ENCODE measurements around the gene ACOX3.
"Not testable (repeated sequence)": the region's sequence is repeated elsewhere in the genome, so short reads cannot be mapped to it uniquely, and the experiment has no call there.

Gene ACOX3

DNA sequence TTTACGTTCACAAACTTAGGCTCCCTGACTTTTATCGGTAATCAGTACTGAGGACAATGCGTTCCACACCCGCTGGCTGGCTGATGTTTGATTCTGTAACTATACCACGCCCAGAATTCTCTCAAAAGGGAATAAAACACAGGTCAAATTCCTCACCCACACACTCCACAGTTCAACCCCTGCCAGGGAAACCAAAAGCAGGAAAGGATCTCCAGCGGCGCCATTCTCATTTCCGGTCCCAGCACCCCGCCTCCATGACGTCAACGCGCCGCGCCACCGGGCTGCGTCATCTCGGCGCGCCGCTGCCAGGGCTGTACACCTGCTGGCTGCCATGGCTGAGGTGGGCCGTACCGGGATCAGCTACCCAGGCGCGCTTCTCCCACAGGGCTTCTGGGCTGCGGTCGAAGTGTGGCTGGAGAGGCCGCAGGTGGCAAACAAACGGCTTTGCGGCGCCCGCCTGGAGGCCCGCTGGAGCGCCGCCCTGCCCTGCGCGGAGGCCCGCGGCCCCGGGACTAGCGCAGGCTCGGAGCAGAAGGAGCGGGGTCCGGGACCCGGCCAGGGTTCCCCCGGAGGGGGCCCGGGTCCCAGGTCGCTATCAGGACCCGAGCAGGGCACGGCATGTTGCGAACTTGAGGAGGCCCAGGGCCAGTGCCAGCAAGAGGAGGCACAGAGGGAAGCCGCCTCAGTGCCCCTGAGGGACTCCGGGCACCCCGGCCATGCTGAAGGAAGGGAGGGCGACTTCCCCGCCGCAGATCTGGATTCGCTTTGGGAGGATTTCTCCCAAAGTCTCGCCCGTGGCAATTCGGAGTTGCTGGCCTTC, at the start of gene ACOX3, which contains the start of gene TRMT44:
Gene ACOX3, minus strand, starts transcription at position 232 of the 820 bp plus-strand sequence. CDS start 24,202 bp downstream, outside the sequence.
Gene TRMT44, plus strand, starts transcription at position 286 of the 820 bp plus-strand sequence. Its CDS starts 46 bp downstream, at position 332.
- Mint-ChIP-seq H3K9me3 (no peaks in the 10 kb centered on the region), H3K4me1 (peaks cover 87% of the 10 kb centered on the region), H3K27me3 (no peaks in the 10 kb centered on the region), H3K4me3 (peak within 1 kb of the TSS; percentile 91 to 99), H3K27ac (peak within 1 kb of the TSS; percentile 99 to 100)
- ATAC-seq = peak; percentile 96
- peak; percentile 95 to 97 for DNase-seq

DNA sequence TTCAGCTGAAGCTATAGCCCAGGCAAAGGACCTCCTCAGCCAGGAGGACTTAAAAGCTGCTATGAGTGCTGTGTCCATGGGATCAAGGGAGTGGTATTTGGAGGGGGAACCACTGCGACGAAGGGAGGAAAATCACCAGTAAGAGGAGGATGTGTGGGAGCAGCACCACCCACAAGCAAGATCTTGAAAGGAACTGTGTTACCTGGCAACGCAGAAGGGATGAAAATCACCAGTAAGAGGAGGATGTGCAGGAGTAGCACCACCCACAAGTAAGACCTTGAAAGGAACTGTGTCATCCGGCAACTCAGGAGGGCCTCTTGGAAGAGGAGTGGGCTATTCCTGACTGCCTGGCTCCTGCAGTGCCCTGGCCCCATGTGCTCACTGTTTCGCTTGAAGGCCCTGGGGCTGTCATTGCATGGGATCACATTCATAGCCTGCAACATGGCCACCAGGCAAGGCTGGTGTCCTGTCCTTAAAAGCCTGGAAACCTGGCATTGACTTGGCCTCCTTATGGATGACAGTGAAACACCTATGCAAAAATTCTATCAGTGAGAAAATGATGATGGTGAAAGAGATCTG, 48.4 kb upstream of the ACOX3 start:
- no peak overlapping the region for H3K4me3 Mint-ChIP-seq
- H3K9me3 Mint-ChIP-seq = no peaks in the 10 kb centered on the region
- H3K27ac Mint-ChIP-seq = peak overlapping the region in 1 of 2 donors; percentile 61
- no peak for ATAC-seq
- H3K4me1 Mint-ChIP-seq = no peaks in the 10 kb centered on the region
- no peaks in the 10 kb centered on the region for H3K27me3 Mint-ChIP-seq
- no peak for DNase-seq

DNA sequence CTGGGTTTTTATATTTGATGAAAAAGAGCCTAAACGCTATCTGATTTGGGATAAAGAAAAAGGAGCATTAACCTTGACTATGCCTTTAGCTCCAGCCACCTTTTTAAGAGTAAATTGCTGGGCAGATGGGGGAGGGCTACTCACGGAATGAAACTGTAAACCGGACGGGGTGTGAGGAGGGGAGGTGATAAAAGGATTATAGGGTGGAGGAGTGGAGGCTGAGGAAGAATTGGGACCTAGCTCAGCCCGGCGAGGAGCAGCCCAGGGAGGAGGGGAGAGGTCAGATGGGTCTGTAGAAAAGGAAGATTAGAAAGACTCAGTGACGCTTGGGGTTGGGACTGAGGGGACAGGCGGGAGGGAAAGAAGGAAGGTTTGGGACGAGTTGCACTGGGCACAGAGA, 46.1 kb upstream of the ACOX3 start:
- not testable (repeated sequence) for H3K27ac Mint-ChIP-seq, H3K4me3 Mint-ChIP-seq

DNA sequence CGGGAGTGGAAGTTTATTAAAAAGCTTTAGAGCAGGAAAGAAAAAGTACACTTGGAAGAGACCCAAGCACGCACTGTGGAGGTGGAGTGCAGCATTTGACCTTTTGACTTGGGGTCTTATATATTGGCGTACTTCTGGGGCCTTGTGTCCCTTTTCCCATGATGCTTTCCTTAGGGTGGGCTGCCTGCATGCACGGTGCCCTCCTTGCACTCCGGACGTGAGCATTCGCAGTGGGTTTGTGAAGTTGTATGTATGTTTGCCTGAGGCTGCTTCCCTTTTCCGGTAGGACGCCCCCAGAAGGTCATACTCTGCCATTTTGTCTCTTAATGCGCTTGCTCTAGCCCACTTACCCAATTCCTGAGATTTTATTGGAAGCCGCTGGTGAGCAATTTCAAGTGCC, 39.7 kb upstream of the ACOX3 start:
- ATAC-seq (no peak), DNase-seq (no peak)
- Mint-ChIP-seq H3K27ac (no peak overlapping the region), H3K9me3 (no peaks in the 10 kb centered on the region), H3K4me1 (peaks cover 13% of the 10 kb centered on the region), H3K4me3 (no peak overlapping the region), H3K27me3 (no peaks in the 10 kb centered on the region)

More for the DNA sequence above, 46.1 kb upstream of the ACOX3 start:
- not testable (repeated sequence) for ATAC-seq, H3K4me1 Mint-ChIP-seq, H3K9me3 Mint-ChIP-seq, H3K27me3 Mint-ChIP-seq, DNase-seq

GRCh38 chr4:8478801-8479744, 38.5 kb upstream of the ACOX3 start:
- DNase-seq = no peak
- no peaks in the 10 kb centered on the region for H3K27me3 Mint-ChIP-seq
- H3K27ac Mint-ChIP-seq = peak overlapping the region; percentile 79 to 97
- H3K4me1 Mint-ChIP-seq = peaks cover 13% of the 10 kb centered on the region
- no peaks in the 10 kb centered on the region for H3K9me3 Mint-ChIP-seq
- no peak overlapping the region for H3K4me3 Mint-ChIP-seq
- ATAC-seq = no peak

- no peak for DNase-seq
- no peaks in the 10 kb centered on the region for H3K27me3 Mint-ChIP-seq
- H3K27ac Mint-ChIP-seq = peak overlapping the region in 1 of 2 donors; percentile 80
- no peaks in the 10 kb centered on the region for H3K9me3 Mint-ChIP-seq
- H3K4me3 Mint-ChIP-seq = no peak overlapping the region
- ATAC-seq = peak; percentile 26
- H3K4me1 Mint-ChIP-seq = peaks cover 13% of the 10 kb centered on the region
Observed at GRCh38 chr4:8478371-8478770, 37.8 kb upstream of the ACOX3 start.

GRCh38 chr4:8477676-8478075, 37.2 kb upstream of the ACOX3 start:
- ATAC-seq = no peak
- no peak overlapping the region for H3K4me3 Mint-ChIP-seq
- no peaks in the 10 kb centered on the region for H3K27me3 Mint-ChIP-seq
- H3K4me1 Mint-ChIP-seq = peaks cover 13% of the 10 kb centered on the region
- H3K9me3 Mint-ChIP-seq = no peaks in the 10 kb centered on the region
- no peak for DNase-seq
- H3K27ac Mint-ChIP-seq = no peak overlapping the region

GRCh38 chr4:8477095-8477635, 36.6 kb upstream of the ACOX3 start:
- Mint-ChIP-seq H3K4me1 (peaks cover 13% of the 10 kb centered on the region), H3K27me3 (no peaks in the 10 kb centered on the region), H3K4me3 (no peak overlapping the region), H3K9me3 (no peaks in the 10 kb centered on the region), H3K27ac (no peak overlapping the region)
- no peak for DNase-seq
- no peak for ATAC-seq

DNA sequence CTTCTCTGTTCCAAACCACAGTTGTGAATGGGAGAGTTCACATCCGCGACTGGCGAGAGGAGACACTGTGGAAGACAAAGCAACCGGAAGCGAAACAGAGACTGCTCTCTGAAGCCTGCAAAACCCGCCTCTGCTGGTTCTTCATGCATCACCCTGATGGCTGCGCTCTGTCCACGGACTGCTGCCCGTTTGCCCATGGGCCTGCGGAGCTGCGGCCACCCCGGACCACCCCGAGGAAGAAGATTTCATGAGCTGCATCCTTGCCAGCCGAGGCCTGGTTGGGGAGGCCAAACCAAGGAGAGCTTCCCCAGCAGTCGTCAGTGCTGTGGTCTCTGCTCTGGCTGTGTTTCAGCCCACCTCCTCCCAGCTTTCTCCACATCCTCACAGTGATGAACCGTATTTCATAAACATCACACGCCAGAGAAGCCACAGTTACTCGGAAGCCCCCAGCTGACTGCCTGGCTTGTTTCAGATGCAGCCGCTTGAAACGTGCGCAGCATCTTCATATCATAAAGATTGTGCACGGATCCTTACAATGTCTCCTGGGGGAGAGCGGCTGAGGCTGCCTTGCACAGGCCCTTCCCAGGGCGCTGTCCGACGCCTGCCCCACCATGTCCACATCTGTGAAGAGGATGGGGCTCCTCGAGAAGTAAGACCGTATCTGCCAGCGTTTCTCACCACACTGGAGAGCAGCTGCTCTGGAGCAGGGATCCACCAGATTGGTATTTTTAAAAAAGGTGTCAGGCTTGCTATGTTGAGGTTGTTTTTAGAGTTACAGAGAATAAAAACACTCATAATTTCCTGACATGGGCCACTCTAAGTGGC, 35.4 kb upstream of the ACOX3 start:
- Mint-ChIP-seq H3K27me3 (no peaks in the 10 kb centered on the region), H3K4me3 (no peak overlapping the region), H3K9me3 (no peaks in the 10 kb centered on the region), H3K27ac (peak overlapping the region in 1 of 2 donors; percentile 2), H3K4me1 (peaks cover 13% of the 10 kb centered on the region)
- no peak for ATAC-seq
- no peak for DNase-seq

DNA sequence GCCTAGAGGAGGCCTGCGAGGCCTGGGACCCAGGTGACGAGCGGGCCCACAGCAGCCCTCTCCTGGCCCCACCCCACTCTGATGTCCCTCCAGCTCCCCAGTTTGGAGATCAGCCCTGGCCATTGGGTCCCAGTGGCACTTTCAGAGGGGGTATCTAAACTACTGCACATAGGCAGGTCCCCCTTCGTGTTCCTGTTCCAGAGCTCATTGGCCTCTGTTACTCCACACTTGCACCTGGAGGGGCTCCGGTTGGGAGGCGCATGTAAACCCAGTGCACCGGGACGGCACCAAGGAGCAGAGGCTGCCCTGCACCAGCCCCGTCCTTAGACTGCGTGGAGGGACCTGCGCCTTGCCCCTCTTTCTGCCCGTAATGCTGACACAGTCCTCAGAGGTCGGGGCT, 34.3 kb upstream of the ACOX3 start:
- ATAC-seq (no peak), DNase-seq (no peak)
- H3K4me3 Mint-ChIP-seq = no peak overlapping the region
- H3K27me3 Mint-ChIP-seq = no peaks in the 10 kb centered on the region
- no peak overlapping the region for H3K27ac Mint-ChIP-seq
- H3K9me3 Mint-ChIP-seq = no peaks in the 10 kb centered on the region
- peaks cover 13% of the 10 kb centered on the region for H3K4me1 Mint-ChIP-seq

- H3K27ac Mint-ChIP-seq = peak overlapping the region in 1 of 2 donors; percentile 54
Observed at GRCh38 chr4:8473920-8474590, 33.5 kb upstream of the ACOX3 start.

DNA sequence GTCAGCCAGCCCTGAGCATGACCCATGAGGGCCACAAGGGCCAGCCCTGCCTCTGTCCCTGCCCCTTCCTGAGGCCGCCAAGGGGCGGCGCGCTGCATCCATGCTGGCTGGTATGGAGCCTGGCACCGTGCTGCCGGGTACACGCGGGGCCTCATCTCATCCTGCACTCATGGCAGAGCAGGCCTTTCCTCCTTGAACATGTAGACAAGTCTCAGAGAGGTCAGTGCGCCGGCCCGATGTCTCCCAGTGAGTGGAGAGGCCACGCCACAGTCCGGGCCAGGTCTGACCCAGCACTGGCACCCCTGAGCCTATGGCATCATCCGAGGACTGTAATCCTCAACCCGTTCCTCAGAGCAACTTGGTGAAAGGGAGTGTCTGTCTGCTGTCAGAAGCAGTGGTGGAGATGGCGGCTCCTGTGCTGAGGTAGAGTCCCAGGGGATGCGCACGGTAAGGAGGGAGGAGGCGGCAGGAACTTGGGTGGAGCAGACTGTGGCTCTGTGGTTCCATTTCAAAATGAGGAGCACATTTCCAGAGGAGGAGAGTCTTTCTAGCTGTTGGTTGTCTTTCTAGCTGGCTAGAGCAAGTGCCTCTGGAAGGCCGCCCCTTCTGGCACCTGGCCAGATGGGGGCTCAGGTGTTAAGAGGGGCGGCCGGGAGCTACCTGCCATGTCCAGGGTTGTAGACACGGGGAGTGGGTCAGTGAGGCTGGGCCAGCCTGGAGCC, 32.8 kb upstream of the ACOX3 start:
- ATAC-seq (no peak), DNase-seq (no peak)
- Mint-ChIP-seq H3K27ac (peak overlapping the region in 1 of 2 donors; percentile 54), H3K27me3 (no peaks in the 10 kb centered on the region), H3K9me3 (no peaks in the 10 kb centered on the region), H3K4me3 (no peak overlapping the region), H3K4me1 (peaks cover 2% of the 10 kb centered on the region)

More at GRCh38 chr4:8473920-8474590, 33.5 kb upstream of the ACOX3 start:
- ATAC-seq (no peak), DNase-seq (no peak)
- Mint-ChIP-seq H3K27me3 (no peaks in the 10 kb centered on the region), H3K4me3 (no peak overlapping the region), H3K9me3 (no peaks in the 10 kb centered on the region), H3K4me1 (peaks cover 9% of the 10 kb centered on the region)

DNA sequence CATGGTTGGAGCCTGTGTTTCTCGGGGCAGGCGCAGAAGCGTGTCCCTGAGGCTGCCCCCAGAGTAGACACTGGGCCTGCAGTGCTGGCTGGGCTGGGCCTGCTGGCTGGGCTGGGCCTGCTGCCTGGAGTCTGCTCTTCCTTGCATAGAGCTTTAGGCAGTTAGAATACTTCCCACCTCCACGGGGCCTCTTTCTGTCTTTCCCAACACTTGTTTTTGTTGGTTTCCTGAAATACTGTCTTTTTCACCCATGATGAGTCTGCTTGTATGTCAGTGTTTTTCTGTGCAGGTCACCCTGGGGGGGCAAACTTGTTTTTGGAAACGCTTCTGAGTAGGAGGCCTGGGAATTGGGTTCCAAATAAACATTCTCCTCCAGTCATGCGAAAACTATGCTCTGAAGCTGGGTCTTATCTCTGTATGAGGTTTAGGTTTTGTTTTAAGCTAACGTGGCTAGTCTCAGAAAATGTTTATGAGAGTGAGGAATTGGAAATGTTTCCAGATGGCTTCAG, 32.2 kb upstream of the ACOX3 start:
- H3K27ac Mint-ChIP-seq = no peak overlapping the region
- no peak overlapping the region for H3K4me3 Mint-ChIP-seq
- ATAC-seq = no peak
- no peaks in the 10 kb centered on the region for H3K27me3 Mint-ChIP-seq
- DNase-seq = no peak
- no peaks in the 10 kb centered on the region for H3K4me1 Mint-ChIP-seq
- no peaks in the 10 kb centered on the region for H3K9me3 Mint-ChIP-seq

Data from stimulated activated naive CD8-positive, alpha-beta T cell treated with anti-CD3 and anti-CD28 coated beads, Interleukin-15, amount 100 ng/mL, for 72 hours (primary cell).